Mucosa of descending colon (tissue), 3 donors: Measurements from ENCODE around the gene SND1. TPM values are rescaled to one million over a fixed set of nuclear protein-coding genes. Genes with fewer than 3 reads are reported as not detected.

Experiments
- ATAC-seq: fragments of 200-7000 bp; cut with Tn5 transposase; one replicate; pipeline ENCODE4 v1.9.1; 2020; ENCODE audit warnings: mild to moderate bottlenecking, moderate library complexity
- DNase-seq, 3 donors: peaks; one replicate each; pipeline ENCODE4 v3.0.0-alpha.2; 2020
- H3K36me3 ChIP-seq: fragments of 200-600 bp; one replicate; pipeline ENCODE4 v1.8.0; 2021; ENCODE audit warnings: low read depth, mild to moderate bottlenecking
- H3K4me1 ChIP-seq: fragments of 200-600 bp; one replicate; pipeline ENCODE4 v1.8.0; 2021; ENCODE audit warnings: low read depth, mild to moderate bottlenecking
- H3K4me3 ChIP-seq: fragments of 200-600 bp; one replicate; pipeline ENCODE4 v1.8.0; 2021; ENCODE audit warnings: mild to moderate bottlenecking
- H3K9me3 ChIP-seq: fragments of 200-600 bp; one replicate; pipeline ENCODE4 v1.8.0; 2021; ENCODE audit warnings: mild to moderate bottlenecking
- CTCF ChIP-seq: fragments of 200-600 bp; IDR thresholded peaks from one replicate; pipeline ENCODE4 v1.8.0; 2022; ENCODE audit warnings: antibody characterized with exemption, mild to moderate bottlenecking
- intact Hi-C, 2 donors: fragments of 100-400 bp; cut with DNase I in 1 of 2; cut with micrococcal nuclease in 1 of 2; formaldehyde crosslinking; loops; one replicate each; pipeline versions ENCODE4 v1.11.0 to v1.11.1; 2022; cut with DNase I, micrococcal nuclease
- total RNA-seq, 3 donors: library from RNA; stranded (reverse); fragmentation: NEBNext Ultra II Directional in 2 of 3; extraction: Animal tissue kit (Norgen Biotek cat#: 25700) in 2 of 3; gene quantifications; one replicate each; pipeline versions ENCODE4 v1.2.1 to v1.2.4, GENCODE V29; 2021 to 2023
- donor health status: DM: no; HTN: no; CAD: no; lungs with moderate emphysema.
- donor health status: DM: no; HTN: no; CAD: no.
- donor health status: DM: no; HTN: yes; CAD: no.

SND1 gene
- total RNA-seq, 3 donors from 2014 or later: 99.0 to 131 (median 106) TPM

- H3K9me3 ChIP-seq: no peaks in the 10 kb centered on the region
- no peaks in the 10 kb centered on the region for H3K4me1 ChIP-seq
- no peak within 1 kb of the TSS for H3K4me3 ChIP-seq
- TF ChIP-seq CTCF: no peak
- DNase-seq (no peak), ATAC-seq (no peak)
- H3K36me3 ChIP-seq: no peaks in the 10 kb centered on the region
- intact Hi-C loops: no loop called here
These were observed 34.0 kb upstream of the SND1 start, which contains the start of gene PAX4 for GRCh38 chr7:127618042-127618441. PAX4 (minus strand) TSS chr7:127618142; CDS start chr7:127615928, 2,214 bp downstream.

- intact Hi-C loops: no loop called here
- no peaks in the 10 kb centered on the region for H3K36me3 ChIP-seq
- no peak overlapping the region for H3K4me3 ChIP-seq
- no peak for ATAC-seq
- no peak for DNase-seq
- TF ChIP-seq CTCF: no peak
- H3K9me3 ChIP-seq: no peaks in the 10 kb centered on the region
- no peaks in the 10 kb centered on the region for H3K4me1 ChIP-seq
These were observed 33.2 kb upstream of the SND1 start for GRCh38 chr7:127618775-127619174.

- TF ChIP-seq CTCF: no peak
- no peaks in the 10 kb centered on the region for H3K36me3 ChIP-seq
- no peak for DNase-seq
- ATAC-seq: peak; percentile 18
- no peaks in the 10 kb centered on the region for H3K4me1 ChIP-seq
- no peak overlapping the region for H3K4me3 ChIP-seq
- no peaks in the 10 kb centered on the region for H3K9me3 ChIP-seq
- intact Hi-C loops: no loop called here
These were observed 32.2 kb upstream of the SND1 start for GRCh38 chr7:127619681-127620405.

GRCh38 chr7:127620406-127621233 is 31.4 kb upstream of the SND1 start:
- no peak for ATAC-seq
- Histone ChIP-seq H3K9me3 (no peaks in the 10 kb centered on the region), H3K4me3 (no peak overlapping the region), H3K4me1 (no peaks in the 10 kb centered on the region), H3K36me3 (no peaks in the 10 kb centered on the region)
- DNase-seq: no peak
- TF ChIP-seq CTCF: no peak
- intact Hi-C loops: no loop called here

GRCh38 chr7:127625331-127625730 is 26.7 kb upstream of the SND1 start:
- Histone ChIP-seq H3K36me3 (no peaks in the 10 kb centered on the region), H3K4me1 (no peaks in the 10 kb centered on the region), H3K9me3 (no peaks in the 10 kb centered on the region), H3K4me3 (no peak overlapping the region)
- no peak for TF ChIP-seq CTCF
- ATAC-seq (no peak), DNase-seq (no peak)
- intact Hi-C loops: no loop called here
